GM19035 (cell line): Measurements from ENCODE around the gene COL9A3.
"Not testable (repeated sequence)": the region's sequence is repeated elsewhere in the genome, so short reads cannot be mapped to it uniquely, and the experiment has no call there.

ENCODE experiments used
- ATAC-seq: cut with Tn5 transposase; IDR thresholded peaks from one replicate; pipeline ENCODE4 v1.9.1; 2021; ENCODE audit not compliant: unreplicated experiment

The COL9A3 gene

DNA sequence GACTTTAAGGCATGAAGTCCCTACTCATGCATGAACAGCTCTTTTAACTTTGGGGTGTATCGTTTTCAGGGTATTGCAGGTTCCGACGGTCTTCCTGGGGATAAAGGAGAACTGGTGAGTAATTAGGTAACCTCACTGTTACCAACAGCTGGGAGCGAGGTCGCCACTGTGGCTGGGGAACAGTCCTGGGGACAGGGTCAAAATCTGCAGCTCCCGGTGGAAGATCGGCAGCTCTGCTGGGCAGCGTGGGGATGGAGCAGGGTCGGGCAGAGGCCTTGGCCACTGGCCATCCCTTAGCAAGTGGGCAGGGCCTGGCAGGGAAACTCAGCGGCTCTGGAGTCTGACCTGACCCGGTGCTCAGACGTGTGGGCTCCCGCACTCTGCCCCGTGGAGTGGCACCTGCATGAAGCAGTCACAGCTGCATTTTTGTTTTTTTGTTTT lies 16.1 kb downstream of the COL9A3 start:
- ATAC-seq, result no peak

DNA sequence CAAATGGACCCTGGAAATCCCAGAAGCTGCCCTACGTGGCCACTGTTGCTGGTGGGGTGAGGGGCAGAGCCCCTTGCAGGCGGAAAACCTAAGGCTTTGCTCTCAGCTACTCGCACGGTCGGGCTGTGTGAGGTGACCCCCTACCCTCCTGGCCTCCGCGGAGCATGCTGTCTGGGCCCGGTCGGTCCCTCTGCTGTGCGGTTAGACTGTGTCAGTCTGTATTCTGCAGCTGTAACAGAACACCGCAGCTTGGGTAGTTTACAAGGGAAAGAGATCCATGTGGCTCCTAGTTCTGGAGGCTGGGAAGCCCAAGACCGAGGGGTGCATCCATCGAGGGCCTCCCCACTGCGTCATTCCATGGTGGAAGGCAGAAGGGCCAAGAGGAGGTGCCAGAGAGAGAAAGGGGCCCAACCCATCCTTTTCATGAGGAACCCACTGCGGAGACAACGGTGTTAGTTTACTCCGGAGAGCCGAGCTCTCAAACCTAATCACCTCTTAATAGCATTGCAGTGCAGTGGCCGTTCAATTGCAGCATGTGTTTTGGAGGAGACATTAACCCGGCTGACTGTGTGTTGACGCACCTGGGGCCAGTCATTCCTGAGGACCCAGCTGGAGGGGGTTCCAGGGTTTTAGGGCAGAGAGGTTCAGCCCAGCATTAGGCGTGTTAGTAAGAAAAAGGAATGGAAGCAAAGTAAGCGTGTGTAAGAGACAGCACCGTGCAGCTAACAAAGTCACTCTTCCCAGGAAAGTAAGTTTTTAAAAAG lies 18.3 kb downstream of the COL9A3 start:
- no peak for ATAC-seq

DNA sequence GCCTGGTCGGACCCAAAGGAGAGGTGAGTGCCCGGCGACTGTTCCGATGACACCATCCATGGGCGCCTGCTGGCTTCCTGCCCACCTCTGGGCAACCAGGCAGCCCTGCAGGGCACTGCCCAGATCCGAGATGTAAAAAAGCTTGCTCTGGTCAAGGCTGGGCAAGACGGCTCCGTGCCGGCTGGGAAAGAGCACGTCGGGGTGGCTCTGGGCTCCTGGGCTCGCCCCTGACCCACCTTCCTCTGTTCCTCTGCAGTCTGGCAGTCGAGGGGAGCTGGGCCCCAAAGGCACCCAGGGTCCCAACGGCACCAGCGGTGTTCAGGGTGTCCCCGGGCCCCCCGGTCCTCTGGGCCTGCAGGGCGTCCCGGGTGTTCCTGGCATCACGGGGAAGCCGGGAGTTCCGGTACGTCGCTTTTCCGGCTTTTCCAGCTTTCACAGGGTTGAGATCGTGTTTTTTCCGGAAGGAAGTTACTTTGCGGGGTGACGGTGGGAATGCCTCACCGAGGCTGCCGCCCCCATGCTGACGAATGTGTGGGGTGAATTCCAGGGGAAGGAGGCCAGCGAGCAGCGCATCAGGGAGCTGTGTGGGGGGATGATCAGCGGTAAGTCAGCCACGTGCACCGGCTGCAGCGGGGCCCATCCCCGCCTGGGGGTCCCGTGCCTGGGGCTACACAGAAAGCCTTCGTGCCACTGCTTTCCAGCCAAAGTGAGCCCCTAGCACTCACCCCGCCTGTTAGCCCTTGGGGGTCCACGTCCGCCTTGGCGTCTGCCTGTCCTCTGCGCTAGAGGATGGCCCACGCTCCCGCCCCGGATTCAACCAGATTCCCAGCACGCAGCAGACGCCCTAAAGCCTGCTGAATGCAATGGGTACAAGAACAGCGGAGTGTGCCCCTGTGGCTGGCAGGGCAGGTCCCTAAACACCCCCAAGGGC lies 19.3 kb downstream of the COL9A3 start:
- ATAC-seq, result no peak

DNA sequence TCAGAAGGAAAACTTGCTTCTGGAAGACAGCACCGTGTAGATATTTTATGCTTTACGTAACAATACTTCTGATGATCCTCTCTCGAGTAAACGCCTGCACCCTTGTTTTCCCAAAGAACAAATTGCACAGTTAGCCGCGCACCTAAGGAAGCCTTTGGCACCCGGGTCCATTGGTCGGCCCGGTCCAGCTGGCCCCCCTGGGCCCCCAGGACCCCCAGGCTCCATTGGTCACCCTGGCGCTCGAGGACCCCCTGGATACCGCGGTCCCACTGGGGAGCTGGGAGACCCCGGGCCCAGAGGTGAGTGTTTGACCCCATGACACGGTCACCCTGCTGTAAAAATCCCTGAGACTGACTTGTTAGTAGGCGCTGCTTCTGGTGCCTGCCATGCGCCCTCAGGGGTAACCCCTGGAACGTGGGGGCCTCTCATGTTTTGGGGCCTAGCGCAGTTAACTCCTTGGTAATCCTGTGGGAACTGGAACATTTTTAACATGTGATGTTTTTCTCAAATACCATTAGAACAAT lies 20.2 kb downstream of the COL9A3 start:
- no peak for ATAC-seq

DNA sequence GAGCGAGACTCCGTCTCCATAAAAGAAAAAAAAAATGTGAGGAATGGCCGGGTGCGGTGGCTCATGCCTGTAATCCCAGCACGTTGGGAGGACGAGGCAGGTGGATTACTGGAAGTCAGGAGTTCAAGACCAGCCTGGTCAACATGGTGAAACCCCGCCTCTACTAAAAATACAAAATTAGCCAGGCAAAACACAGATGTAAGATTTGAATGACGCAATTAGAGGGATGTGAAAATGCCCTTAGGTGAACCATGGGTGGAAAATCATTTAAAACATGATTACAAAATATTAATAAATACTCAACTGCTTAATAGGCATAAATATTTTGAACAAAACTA lies 20.9 kb downstream of the COL9A3 start:
- peak; percentile 7 for ATAC-seq

DNA sequence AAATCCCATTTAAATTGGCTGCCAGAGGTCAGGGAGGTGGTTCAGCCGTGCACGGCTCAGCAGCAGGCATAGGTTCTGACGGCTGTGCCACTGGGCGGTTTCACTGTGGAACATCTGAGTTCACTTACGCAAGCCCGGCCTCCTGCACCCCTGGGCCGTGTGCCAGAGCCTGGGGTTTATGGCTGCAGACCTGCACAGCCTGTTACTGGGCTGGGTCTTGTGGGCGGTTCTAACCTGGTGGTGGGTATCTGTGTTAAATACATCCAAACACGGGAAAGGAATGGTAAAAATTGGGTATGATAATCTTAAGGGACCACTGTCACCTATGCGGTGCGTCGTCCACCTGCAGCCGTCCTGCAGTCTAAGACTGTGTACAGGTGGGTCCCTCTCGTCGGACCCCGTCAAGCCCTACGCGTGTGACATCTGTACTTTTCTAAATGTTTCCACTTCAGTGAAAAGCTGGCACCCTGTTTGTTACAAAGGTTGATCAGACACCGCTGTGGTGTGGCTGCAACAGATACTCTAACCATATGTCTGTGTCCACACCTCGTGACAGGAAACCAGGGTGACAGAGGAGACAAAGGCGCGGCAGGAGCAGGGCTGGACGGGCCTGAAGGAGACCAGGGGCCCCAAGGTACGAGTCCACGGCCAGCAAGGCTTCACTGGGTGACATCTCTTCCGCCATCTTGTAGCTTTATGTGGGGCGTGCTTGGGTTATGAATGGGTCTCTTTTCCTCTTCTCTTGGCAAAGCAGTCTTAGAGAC lies 21.5 kb downstream of the COL9A3 start:
- ATAC-seq, result peak; percentile 82

DNA sequence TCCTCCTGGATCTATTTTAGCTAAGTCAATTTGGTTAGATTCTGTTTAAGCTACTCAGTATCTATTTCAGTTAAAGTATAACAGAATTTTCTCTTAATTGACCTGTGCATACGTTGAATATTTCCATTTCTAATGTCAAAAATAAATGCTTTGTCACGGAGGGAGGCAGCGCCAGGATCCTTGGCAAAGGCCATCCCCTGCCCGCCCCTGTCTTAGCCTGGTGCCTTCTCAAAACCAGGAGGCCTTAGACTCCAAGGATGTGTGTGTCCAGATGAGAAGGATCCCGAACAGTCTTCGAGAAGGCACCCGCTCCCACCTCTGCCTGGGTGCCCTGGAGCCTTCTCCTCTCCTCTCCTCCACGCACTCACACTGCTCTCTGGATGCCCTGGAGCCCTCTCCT lies 22.4 kb downstream of the COL9A3 start:
- no peak for ATAC-seq

DNA sequence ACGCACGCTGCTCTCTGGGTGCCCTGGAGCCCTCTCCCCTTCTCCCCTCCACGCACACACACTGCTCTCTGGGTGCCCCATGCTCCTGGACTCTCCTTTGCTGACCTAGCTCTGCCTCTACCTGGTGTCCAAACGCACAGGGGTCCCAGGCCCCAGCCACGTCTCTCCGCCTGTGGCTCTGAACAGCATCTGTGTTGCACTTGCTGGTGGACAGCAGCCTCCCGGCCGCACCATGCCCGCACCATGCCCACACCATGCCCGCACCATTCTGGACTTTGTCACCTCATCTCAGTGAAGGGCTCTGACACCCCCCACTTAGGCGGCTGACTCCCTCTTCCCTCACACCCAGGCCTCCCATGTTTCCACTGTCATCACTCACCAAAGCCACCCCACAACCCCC lies 23.0 kb downstream of the COL9A3 start:
- ATAC-seq, result no peak

DNA sequence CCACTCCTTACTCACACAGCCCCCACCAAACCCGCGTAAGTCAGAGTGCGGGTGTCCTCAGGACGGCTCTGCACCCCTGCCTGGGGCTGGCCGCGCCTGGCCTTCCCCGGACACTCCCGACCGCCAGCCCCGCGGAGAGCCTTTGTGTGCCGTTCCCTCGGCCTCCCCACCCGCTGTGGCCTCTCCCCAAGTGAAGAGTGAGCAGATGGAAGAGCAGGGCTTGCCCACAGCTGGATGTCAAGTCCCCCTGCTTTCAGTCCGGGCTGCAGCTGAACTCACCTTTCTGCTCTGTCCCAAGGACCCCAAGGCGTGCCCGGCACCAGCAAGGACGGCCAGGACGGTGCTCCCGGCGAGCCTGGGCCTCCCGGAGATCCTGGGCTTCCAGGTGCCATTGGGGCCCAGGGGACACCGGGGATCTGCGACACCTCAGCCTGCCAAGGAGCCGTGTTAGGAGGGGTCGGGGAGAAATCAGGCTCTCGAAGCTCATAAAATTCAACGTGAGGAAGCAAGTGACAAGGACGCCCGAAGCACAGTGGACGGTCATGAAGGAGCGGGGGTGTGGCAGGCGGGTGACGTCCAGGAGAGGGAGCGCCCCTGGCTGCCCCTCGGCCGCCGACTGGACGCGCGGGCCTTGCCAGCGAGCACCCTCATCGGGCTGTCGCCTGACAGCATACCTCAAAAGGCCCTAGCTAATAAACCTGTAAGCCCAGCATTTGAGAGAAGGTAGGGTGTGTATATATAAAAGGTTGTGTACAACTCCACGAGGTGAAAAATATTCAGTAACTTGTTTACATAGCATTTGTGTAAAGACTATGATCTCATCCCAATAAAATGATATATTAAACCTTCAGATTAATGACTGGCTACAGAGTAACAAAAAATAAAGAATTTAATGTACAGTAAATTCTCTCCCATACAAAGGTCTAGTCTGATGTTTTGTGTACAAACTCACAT lies 23.7 kb downstream of the COL9A3 start:
- no peak for ATAC-seq

DNA sequence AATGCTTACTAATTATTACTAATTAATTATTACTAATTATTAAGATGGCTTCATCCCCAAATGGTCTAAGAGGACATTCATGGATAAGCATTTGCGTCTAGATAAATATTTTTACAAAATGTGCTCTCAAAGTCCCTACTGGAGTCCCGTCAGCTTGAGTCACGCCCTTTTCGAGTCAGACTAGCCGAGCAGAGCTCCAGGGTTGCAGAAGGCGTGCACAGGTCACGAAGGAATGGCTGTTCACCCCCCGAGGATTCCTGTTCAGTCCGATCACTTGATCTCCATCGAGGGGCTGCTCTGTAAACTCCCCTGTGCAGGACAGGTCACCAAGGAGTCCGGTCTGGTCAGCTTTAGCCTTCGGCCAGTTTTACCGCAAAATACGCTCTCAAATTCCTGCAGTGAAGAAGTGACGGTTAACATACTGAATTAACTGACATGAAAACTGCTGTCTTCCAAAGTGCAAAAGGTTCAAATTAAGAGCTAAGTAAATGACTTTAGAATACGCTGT lies 24.9 kb downstream of the COL9A3 start:
- no peak for ATAC-seq

DNA sequence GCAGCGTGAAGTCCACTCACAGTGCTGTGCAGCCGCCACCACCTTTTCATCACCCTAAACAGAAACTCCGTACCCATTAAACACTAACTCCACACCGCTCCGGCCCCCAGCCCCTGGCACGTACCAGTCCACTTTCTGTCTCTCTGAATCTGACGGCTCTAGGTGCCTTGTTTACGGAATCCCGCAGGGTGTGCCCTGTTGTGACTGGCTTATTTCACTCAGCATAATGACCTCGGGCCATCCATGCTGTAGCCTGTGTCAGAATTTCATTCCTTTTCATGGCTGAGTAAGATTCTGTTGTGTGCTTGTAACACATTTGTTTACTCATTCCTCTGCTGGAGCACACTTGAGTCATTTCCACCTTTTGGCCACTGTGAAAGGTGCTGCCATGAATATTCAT lies 26.8 kb downstream of the COL9A3 start:
- ATAC-seq, result no peak

DNA sequence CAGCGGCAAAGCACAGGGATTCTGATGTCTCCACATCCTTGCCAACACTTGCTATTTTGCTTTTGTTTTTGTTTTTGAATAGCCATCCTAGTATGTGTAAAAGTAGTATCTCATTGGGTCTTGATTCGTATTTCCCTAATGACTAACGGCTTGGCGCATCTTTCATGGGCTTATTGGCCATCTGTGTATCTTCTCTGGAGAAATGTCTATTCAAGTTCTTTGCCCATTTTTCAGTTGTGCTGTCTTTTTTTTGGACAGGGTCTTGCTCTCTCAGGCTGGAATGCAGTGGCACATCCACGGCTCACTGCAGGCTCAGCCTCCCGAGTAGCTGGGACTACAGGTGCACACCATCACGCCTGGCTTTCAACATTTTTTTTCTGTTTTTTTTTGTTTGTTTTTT lies 27.3 kb downstream of the COL9A3 start:
- ATAC-seq, result no peak

DNA sequence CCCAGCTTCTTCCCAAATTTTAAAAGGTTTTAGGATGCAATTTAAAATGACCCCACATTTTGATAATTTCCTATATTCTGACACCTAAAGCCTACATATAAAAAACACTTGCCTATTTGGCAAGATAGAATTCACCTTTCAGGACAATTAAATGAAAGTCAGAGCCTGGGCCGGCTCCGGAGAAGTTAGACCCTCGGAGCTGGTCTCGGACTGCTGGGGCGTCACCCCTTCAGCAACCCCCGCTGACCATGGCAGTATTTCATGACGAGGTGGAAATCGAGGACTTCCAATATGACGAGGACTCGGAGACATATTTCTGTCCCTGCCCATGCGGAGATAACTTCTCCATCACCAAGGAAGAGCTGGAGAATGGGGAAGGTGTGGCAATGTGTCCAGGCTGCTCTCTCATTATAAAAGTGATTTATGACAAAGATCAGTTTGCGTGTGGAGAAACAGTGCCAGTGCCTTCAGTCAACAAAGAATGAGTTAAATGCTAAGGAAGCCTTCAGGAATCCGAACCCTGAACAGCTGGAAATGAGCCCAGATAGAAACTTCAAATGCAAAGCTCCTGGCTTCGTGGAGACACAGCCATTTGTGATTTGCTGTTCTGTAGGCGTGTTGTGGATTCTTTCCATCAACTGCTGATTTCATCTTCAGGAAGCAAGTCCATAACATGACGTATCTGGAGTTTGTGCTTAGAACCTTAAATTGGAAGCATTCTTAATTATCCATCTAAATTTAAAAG lies 28.7 kb downstream of the COL9A3 start:
- ATAC-seq, result no peak

DNA sequence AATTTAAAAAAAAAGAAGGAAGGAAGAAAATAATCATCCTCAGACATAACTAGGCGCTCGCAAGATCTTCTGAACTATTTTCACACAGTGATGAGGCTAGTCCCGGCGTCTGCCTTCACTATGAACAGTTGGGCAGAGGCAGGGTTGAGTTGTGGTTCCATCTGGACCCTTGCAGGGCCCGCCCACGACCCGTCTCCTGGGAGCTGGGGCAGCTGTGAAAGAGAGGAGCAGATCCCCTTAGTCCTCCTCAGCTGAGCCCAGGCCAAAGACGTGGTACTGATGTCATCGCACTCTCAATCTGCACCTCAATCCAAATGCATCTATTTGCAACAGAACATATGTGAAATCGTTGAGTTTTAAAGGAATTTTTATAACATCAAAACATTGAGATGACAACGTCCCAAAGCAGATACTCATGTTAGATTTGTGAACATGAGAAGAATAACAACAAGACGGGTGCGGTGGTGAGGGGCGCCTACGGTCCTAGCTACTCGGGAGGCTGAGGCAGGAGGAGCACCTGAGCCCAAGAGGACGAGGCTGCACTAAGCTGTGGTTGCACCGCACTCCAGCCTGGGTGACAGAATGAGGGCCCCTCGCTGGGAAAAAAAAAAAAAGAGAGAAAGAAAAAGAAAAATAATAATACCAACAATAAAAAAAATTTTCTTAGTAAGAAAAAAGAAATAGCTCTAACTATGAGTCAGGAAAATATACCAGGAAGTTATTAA lies 29.5 kb downstream of the COL9A3 start:
- ATAC-seq, result no peak

DNA sequence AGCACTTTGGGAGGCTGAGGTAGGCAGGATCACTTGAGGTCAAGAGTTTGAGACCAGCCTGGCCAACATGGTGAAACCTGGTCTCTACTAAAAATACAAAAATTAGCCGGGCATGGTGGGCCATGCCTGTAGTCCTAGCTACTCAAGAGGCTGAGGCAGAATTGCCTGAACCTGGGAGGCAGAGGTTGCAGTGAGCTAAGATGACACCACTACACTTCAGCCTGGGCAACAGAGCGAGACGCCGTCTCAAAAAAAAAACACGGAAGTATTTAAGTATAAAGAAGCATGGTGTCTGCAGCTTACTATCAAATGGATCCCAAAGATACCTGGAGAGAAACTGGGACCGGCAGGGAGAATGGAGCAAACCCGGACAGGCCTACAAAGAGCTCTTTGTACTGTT lies 32.1 kb downstream of the COL9A3 start:
- ATAC-seq, result not testable (repeated sequence)

DNA sequence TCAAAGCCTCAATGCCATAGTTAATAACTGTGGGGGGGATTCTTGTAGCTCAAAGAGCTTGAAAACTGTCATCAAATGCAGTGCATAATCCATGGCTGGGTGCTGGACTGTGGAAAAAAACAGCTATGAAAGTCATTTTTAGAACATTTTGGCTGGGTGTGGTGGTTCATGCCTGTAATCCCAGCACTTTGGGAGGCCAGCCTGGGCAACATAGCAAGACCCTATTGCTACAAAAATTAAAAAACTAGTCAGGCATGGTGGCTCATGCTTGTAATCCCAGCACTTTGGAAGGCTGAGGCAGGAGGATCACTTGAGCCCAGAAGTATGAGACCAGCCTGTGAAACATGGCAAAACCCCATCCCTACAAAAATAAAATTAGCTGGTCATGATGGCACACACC lies 32.6 kb downstream of the COL9A3 start:
- ATAC-seq, result no peak

DNA sequence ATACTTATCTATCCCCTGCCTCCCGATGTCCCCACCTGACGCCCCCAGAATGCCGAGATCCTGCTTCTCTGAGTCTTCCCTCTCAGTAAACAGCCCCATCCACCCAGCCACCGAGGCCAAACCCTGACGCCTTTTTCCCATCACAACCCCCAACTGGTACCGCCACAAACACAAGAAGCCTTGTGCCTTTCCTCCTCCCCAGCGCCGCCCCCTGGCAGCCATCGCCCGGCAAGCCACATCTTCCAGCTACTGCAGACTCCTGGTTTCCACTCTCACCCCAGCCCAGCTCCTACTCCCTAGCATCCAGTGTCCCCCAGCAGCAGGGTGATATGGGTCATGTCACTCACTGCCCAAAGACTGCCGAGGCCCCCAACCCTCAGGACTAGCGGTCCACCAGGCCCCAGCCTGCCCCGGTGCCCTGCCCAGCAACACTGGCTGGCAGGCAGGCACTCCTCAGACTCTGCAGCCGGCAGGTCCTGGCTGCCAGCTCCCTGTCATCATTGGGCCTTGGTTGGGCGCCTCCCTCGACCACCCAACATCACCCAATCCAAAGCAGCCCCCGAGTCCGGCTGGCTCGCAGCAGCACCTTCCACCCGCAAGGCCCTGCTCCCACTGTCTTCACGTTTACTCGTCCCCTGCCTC lies 33.6 kb downstream of the COL9A3 start:
- no peak for ATAC-seq

DNA sequence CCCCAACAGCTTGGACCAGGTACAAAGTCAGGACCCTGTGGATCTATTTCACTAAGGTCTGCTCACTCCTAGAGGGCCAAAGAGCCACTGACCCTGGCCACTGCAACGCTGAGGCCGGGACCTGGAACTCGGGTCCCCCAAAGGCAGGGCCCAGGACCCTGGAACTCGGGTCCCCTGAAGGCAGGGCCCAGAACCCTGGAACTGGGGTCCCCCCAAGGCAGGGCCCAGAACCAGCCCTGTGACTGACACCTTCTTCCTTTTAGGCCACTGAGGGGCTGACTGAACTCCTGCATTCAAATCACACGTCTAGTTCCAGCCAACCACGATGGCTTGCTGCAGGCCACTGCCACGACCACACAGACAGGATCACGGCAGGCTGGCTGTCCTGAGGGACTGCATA lies 35.3 kb downstream of the COL9A3 start:
- no peak for ATAC-seq
